ENCODE data around the gene NABP2.

- TF ChIP-seq CTCF (IDR thresholded peaks at IDR 0.05) (no peak), POLR2A (IDR thresholded peaks at IDR 0.05) (no peak)
Observed at GRCh38 chr12:56260380-56260779, 36.2 kb downstream of the NABP2 start.
